Suprapubic skin (tissue), 4 donors: ENCODE data around the gene SLC7A11. TPM values are rescaled to one million over a fixed set of nuclear protein-coding genes. Genes with fewer than 3 reads are reported as not detected.

Experiments
- DNase-seq, 2 donors: peaks; one replicate each; pipeline ENCODE4 v3.0.0-alpha.2; 2019; ENCODE audit warnings: low spot score in 2 of 2
- H3K27ac ChIP-seq: fragments of 200-600 bp; sonication (generic); one replicate; pipeline ENCODE4 v1.5.1; 2019
- H3K27me3 ChIP-seq: fragments of 200-600 bp; sonication (generic); one replicate; pipeline ENCODE4 v1.5.1; 2019
- H3K36me3 ChIP-seq: fragments of 200-600 bp; sonication (generic); one replicate; pipeline ENCODE4 v1.5.1; 2019
- H3K4me1 ChIP-seq: fragments of 200-600 bp; sonication (generic); one replicate; pipeline ENCODE4 v1.5.1; 2019
- H3K4me3 ChIP-seq: fragments of 200-600 bp; sonication (generic); one replicate; pipeline ENCODE4 v1.5.1; 2019; ENCODE audit warnings: mild to moderate bottlenecking
- H3K9me3 ChIP-seq: fragments of 200-600 bp; sonication (generic); one replicate; pipeline ENCODE4 v1.5.1; 2019
- EP300 ChIP-seq: sonication (generic); formaldehyde crosslinking; IDR thresholded peaks from one replicate; pipeline ENCODE4 v1.6.1; 2017; ENCODE audit warnings: antibody characterized with exemption
- POLR2A ChIP-seq, 2 donors: fragments of 450-650 bp; IDR thresholded peaks; one replicate each; pipeline ENCODE4 v1.6.1; 2017; ENCODE audit warnings: antibody characterized with exemption in 2 of 2, mild to moderate bottlenecking in 2 of 2, moderate library complexity in 2 of 2
- POLR2AphosphoS5 ChIP-seq, 3 donors: sonication (generic); formaldehyde crosslinking; IDR thresholded peaks; one replicate each; pipeline ENCODE4 v1.6.1; 2017; ENCODE audit warnings: antibody characterized with exemption in 3 of 3
- WGBS: methylation state at CpG from one replicate; pipeline ENCODE4 v1.1.5; 2018; 5-methylcytosine and 5-hydroxymethylcytosine counted together
- total RNA-seq, 4 donors: library from RNA; depleted of rRNA; stranded (reverse); fragments of >200 nt; gene quantifications; one replicate each; pipeline ENCODE4 v1.1.0, GENCODE V29; 2016
- TF ChIP-seq, protein P1 (sequence below), 2 donors: fragments of 200-600 bp in 1 of 2; fragments of 450-650 bp in 1 of 2; sonication (generic) in 1 of 2; IDR thresholded peaks; one replicate each; pipeline ENCODE4 v1.5.1; 2016 to 2019; ENCODE audit warnings: antibody characterized with exemption in 2 of 2, mild to moderate bottlenecking in 1 of 2, moderate library complexity in 1 of 2

Gene SLC7A11
- total RNA-seq, 4 donors from 2014 or later: 0.48 to 2.1 (median 1.2) TPM

DNA sequence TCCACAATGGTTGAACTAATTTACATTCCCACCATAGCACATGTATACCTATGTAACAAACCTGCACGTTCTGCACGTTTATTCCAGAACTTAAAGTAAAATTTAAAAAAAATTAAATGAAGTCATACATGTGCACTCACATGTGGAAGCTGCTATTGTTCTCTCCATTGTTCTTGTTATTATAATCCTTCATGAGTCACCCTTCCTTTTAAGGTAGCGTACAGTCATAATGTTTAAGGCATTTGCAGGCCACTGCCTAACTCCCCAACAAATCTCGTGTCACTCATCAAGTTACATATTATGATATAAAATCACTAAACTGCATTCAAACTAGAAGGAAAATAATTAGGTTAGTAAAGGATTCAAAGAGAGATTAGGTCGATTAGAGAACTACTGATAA, 63.6 kb downstream of the SLC7A11 start:
- WGBS: 85% methylated on average over 5 of the region's 5 CpGs
- no peak for DNase-seq
- H3K36me3 ChIP-seq: no peaks in the 10 kb centered on the region
- H3K27ac ChIP-seq: no peak overlapping the region
- peaks cover 14% of the 10 kb centered on the region for H3K4me1 ChIP-seq
- no peak overlapping the region for H3K4me3 ChIP-seq
- no peaks in the 10 kb centered on the region for H3K27me3 ChIP-seq
- H3K9me3 ChIP-seq: no peaks in the 10 kb centered on the region
- TF ChIP-seq POLR2AphosphoS5 (IDR thresholded peaks at IDR 0.05) (no peak), EP300 (no peak), POLR2A (IDR thresholded peaks at IDR 0.05) (no peak)
- TF ChIP-seq, protein P1, sequence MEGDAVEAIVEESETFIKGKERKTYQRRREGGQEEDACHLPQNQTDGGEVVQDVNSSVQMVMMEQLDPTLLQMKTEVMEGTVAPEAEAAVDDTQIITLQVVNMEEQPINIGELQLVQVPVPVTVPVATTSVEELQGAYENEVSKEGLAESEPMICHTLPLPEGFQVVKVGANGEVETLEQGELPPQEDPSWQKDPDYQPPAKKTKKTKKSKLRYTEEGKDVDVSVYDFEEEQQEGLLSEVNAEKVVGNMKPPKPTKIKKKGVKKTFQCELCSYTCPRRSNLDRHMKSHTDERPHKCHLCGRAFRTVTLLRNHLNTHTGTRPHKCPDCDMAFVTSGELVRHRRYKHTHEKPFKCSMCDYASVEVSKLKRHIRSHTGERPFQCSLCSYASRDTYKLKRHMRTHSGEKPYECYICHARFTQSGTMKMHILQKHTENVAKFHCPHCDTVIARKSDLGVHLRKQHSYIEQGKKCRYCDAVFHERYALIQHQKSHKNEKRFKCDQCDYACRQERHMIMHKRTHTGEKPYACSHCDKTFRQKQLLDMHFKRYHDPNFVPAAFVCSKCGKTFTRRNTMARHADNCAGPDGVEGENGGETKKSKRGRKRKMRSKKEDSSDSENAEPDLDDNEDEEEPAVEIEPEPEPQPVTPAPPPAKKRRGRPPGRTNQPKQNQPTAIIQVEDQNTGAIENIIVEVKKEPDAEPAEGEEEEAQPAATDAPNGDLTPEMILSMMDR (IDR thresholded peaks at IDR 0.05): no peak

DNA sequence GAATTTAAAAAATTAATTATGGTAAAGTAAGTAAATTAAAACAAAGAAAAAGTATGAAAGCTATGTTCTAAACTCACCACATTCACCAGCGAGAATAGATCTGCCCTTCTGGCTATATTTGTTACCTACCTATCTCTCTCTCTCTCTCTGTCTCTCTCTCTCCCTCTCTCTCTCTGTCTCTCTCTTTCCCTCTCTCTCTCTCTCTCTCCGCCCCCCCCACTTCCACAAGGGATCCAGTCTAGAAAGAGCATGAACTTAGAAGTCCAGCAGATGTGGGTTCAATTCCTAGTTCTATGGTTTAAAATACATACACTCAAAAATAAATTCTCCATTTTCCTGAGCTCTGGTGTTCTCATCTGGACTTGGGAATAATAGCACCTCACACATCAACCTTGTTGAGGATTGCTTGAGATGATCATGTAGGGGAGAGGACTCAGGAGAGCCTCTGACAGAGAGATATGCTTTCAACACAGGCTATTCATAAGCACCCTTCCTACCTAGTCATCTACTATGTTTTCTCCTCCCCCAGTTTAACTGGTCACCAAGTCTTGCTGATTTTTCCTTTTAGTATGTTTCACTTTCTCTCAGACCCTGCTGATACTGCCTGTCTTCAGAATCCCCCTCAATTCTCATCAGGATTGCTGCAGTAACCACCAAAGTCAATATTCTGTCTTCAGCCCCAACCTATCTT, 64.7 kb downstream of the SLC7A11 start:
- H3K27me3 ChIP-seq: no peaks in the 10 kb centered on the region
- H3K4me3 ChIP-seq: no peak overlapping the region
- no peak overlapping the region for H3K27ac ChIP-seq
- 93% methylated on average over 2 of the region's 2 CpGs for WGBS
- TF ChIP-seq, protein P1 (IDR thresholded peaks at IDR 0.05): no peak
- TF ChIP-seq EP300 (no peak), POLR2A (IDR thresholded peaks at IDR 0.05) (no peak), POLR2AphosphoS5 (IDR thresholded peaks at IDR 0.05) (no peak)
- no peaks in the 10 kb centered on the region for H3K36me3 ChIP-seq
- no peaks in the 10 kb centered on the region for H3K9me3 ChIP-seq
- H3K4me1 ChIP-seq: peaks cover 10% of the 10 kb centered on the region
- DNase-seq: no peak

DNA sequence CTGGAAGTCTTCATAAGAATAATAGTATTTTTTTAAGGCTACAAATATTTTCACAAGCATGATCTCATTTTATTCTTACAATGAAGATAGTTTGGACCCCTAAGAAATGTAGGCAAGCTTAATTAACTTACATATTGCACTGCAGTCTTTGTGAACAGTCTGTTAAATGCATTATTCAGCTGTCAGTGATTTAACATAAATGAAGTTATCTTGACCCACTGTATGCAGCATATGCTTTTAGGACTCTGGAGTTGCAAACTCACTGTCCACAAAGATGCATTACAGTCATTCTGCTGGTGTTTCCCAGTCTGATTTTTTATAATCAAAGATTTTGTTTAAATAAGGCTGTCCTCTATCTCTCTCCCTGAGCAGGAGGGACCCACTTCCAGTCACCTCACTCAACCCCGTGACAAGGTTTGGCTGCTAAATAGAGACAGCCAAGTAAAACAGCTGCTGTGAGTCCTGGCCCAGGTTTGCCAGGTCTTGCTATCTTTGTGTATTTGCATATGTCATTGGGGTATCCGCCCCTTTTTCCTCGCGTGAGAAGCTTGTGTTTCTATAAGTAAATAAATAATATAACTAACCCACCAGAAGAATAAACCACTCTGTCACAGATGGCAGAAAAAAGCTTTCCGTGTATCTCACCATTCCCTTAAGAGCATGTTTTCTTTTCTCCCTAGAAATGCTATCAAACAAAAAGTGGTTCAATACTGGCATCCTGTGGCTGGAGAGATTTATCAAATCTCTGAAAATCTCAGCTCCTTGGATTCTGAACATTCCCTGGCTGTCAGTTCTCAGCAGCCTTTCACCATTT, 67.0 kb downstream of the SLC7A11 start:
- H3K36me3 ChIP-seq: no peaks in the 10 kb centered on the region
- H3K27me3 ChIP-seq: no peaks in the 10 kb centered on the region
- no peaks in the 10 kb centered on the region for H3K9me3 ChIP-seq
- WGBS: 40% methylated on average over 5 of the region's 5 CpGs
- H3K27ac ChIP-seq: no peak overlapping the region
- no peak for DNase-seq
- no peak overlapping the region for H3K4me3 ChIP-seq
- TF ChIP-seq POLR2A (IDR thresholded peaks at IDR 0.05) (no peak), POLR2AphosphoS5 (IDR thresholded peaks at IDR 0.05) (no peak), EP300 (no peak)
- TF ChIP-seq, protein P1 (IDR thresholded peaks at IDR 0.05): no peak
- peaks cover 2% of the 10 kb centered on the region for H3K4me1 ChIP-seq

DNA sequence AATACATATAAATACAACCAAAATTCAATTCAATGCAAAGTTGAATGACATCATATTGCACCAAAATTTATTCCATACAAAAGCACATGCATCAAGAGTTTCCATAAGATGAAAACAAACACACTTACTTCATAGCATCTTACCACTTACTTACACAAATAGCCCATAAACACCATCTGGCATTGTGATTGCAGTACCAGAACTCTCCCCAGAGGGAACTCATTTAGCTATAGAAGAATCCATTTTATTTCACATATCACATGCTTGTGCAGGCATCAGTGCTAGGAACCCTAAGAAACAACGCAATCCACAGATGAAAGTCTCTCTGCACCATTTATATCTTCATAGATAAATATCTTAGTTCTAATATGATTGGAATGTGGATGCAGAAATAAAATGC, 77.9 kb downstream of the SLC7A11 start:
- Histone ChIP-seq H3K27me3 (no peaks in the 10 kb centered on the region), H3K36me3 (no peaks in the 10 kb centered on the region), H3K4me3 (no peak overlapping the region), H3K4me1 (no peaks in the 10 kb centered on the region), H3K27ac (no peak overlapping the region), H3K9me3 (no peaks in the 10 kb centered on the region)
- DNase-seq: no peak
- 74% methylated on average over 1 of the region's 1 CpG for WGBS
- TF ChIP-seq POLR2AphosphoS5 (IDR thresholded peaks at IDR 0.05): no peak
- no peak for TF ChIP-seq POLR2A (IDR thresholded peaks at IDR 0.05)
- TF ChIP-seq, protein P1 (IDR thresholded peaks at IDR 0.05): no peak
- no peak for TF ChIP-seq EP300

DNA sequence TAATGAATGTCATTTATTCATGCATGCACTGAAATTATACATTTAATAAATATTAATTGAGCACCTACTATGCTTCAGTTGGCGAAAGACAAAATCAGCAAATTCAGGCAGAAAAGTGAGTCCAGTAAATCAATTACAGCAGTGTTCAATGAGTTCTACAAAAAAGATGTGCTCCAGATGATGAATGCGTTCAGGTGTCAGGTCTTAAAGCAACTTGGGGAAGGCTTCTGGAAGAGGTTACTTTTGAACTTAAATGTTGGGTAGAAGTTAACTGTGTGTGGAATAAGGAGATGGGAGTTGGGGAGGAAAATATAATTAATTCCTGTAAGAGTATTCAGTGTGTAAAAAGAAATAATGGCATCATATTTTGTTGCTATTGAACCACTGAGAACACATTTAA, 79.0 kb downstream of the SLC7A11 start:
- WGBS: 97% methylated on average over 2 of the region's 2 CpGs
- Histone ChIP-seq H3K9me3 (no peaks in the 10 kb centered on the region), H3K27ac (no peak overlapping the region), H3K4me1 (no peaks in the 10 kb centered on the region), H3K36me3 (no peaks in the 10 kb centered on the region), H3K4me3 (no peak overlapping the region), H3K27me3 (no peaks in the 10 kb centered on the region)
- TF ChIP-seq POLR2AphosphoS5 (IDR thresholded peaks at IDR 0.05) (no peak), EP300 (no peak), POLR2A (IDR thresholded peaks at IDR 0.05) (no peak)
- TF ChIP-seq, protein P1 (IDR thresholded peaks at IDR 0.05): no peak
- no peak for DNase-seq
